SW480 (cell line): ENCODE data around the gene TIGD6.
A peak's percentile ranks its signal among the peaks of the same experiment; 100 is the strongest.

Experiments
- DNase-seq: peaks from one replicate; pipeline ENCODE4 v3.0.0-alpha.2; 2016; ENCODE audit warnings: low spot score

Gene TIGD6

DNA sequence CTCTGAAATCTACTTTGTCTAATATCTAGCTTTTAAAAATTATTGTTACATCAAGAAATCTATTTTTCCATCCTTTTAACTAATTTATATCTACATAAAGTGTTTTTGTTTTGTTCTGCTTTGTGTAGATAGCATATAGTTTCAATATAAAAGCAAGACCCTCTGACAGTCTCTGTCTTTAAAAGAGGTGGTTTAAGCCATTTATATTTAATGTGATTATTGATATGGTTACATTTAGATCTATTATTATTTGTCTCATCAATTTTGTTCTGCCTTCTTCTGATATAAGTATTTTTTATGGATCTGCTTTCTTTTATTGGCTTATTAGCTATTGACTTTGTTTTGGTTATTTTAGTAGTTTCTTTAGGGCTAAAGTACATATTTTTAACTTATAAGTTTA, 16.1 kb upstream of the TIGD6 start:
- DNase-seq = no peak

DNA sequence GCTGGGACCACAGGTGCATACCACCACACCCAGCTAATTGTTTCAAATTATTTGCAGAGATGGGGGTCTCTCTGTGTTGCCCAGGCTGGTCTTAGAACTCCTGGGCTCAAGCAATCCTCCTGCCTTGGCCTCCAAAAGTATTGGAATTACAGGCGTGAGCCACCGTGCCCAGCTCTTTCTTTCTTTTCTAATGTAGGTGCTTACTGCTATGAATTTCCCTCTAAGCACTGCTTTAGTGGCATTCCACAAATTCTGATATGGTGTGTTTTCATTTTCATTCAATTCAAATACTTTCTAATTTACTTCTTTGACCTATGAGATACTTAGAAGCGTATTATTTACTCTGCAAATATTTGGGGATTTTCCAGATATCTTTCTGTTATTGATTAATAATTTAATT, 15.0 kb upstream of the TIGD6 start:
- DNase-seq = no peak

DNA sequence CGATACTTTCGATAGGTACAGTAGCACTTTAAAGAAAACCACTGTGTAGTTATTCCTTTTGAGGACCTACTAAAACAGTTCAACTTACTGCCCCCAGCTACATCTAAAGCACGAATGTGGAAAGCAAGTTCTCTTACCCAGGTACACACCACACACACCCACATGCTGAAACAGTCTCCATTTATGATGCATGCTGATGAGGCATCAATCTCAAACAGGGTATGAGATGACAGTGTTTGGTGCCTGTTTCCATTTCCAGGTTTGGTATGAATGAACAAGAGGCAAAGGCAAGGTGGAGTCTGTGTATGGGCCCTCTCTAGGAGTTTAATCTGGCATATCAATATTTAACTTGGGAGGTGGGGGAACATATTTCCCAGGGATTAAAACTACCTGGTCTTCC, 14.0 kb upstream of the TIGD6 start:
- DNase-seq = no peak

DNA sequence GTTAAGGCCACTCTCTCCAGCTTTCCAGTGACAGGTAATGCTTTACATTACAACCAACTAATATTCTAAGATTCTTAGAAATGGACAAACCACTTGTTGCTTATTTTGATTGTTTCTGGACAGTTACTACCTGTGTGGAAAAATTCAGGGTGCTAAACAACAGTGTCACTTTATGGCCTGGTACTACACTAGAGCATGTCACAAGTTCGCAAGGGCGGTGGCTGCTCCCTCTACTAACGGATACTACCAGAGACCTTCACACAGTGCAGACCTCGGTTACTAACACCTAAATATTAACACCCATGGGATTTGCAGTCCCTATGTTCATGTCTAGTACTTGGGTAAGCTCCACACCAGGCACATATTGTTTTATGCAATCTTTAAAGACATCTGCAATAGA, 13.5 kb upstream of the TIGD6 start:
- DNase-seq = no peak

DNA sequence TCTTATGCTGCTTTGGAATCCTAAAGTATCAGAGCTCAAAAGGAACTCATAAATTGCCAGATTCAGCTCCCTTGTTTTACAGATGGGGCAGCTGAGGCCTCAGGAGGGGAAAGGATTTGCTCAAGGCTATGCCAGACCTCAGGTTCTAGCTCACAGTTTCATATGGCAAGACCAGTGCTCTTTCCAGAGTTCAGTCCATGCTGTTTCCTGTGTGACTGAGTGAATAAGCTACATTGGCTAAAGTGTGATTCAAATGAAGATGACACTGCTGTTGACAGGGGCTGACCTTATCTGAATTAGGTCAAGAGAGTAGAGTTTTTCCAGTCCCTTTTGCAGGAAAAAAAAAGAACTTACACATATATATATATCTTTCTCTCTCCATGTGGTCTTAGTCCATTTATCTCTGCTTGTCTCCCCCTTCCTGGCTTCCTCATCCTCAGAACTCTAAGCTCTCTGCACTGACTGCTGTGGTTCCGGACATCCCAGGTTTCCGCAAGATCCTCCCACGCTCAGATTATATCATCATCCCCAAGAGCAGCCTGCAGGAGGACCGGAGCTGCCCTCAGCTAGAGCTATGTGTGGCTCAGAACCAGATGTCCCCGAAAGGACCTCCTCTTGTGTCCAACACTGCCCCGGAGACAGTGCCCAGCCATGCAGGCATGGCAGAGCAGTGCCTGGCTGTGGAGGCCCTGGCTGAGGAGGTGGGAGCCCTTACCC, 9.4 kb upstream of the TIGD6 start:
- no peak for DNase-seq

GRCh38 chr5:150007050-150007449, 6.6 kb upstream of the TIGD6 start:
- DNase-seq = no peak

GRCh38 chr5:150006318-150006717, 5.9 kb upstream of the TIGD6 start:
- no peak for DNase-seq

GRCh38 chr5:150001660-150002486, 1.4 kb upstream of the TIGD6 start:
- DNase-seq = peak; percentile 84

GRCh38 chr5:150000990-150001659, 671 bp upstream of the TIGD6 start:
- peak; percentile 40 for DNase-seq

GRCh38 chr5:149999866-150000255, 593 bp downstream of the TIGD6 start:
- DNase-seq = no peak

- no peak for DNase-seq
Measured at GRCh38 chr5:149999359-149999758, 1.1 kb downstream of the TIGD6 start.

- no peak for DNase-seq
Measured at GRCh38 chr5:149998281-149998680, 2.2 kb downstream of the TIGD6 start.

DNA sequence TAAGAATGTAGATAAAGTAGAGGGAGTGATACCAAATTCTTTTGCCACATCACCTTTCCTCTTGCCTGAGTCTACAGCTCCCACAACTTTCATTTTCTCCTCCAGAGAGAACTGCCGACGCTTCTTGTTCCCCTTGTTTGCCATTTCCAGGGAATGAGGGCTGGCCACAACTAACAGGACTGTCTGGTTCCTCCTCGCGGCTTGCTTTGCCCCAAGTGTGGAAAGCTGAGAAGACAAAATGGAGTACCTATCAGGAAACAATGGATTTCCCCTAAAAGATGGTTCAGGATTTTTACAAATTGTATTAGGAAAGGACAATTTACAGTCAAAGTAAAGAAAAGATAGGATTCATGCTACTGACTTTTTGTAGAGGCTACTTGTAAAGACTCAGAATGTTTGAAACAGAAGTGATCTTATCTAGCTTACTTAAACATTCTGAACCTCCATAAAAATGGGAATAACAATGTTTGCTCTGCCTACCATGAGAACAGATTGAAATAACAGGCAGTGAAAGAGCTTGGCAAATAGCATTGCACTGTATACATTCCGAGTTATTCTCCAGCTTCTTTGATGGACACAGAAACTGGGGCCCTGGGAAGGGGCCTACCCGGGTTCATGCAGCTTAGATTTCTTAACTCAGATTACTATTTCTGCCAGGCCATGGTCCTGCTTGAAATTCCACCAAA, 4.1 kb downstream of the TIGD6 start:
- no peak for DNase-seq

DNA sequence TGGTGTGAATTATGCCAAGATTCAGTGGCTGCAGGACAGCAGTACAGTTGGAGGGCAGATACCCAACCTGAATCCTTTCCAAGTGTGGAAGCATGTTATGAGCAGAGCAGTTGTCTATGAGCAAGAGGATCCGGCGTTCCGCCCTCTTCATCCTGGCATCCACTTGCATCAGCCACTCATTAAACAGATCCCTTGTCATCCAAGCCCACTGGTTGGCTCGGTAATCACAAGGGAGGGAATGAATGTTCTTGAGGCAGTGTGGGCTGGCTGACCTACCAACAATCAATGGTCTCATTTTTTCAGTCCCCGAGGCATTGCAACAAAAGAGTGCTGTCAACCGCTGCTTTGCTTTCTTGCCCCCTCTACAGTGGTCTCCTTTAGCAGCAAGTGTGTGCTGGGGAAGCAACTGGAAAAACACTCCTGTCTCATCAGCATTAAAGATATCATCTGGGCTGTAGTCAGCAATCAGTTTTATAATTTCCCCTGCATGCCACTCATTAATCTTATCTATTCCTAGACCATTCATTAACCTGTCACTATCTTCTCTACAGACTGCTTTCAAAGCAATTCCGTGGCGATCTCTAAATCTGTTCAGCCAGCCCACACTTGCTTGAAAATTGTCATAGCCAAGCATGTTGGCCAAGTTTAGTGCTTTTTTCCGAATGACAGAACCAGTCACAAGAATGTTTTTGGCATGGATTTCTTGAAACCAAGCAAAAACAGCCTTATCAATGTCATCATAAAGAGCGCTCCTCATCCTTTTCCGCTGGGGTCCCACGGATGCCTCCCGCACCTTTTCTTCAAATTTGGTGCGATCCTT, 4.9 kb downstream of the TIGD6 start:
- DNase-seq = no peak

GRCh38 chr5:149993471-149993870, 7.0 kb downstream of the TIGD6 start:
- DNase-seq = no peak

- DNase-seq = peak; percentile 79
Measured at GRCh38 chr5:149990518-149991376, 9.7 kb downstream of the TIGD6 start.

DNA sequence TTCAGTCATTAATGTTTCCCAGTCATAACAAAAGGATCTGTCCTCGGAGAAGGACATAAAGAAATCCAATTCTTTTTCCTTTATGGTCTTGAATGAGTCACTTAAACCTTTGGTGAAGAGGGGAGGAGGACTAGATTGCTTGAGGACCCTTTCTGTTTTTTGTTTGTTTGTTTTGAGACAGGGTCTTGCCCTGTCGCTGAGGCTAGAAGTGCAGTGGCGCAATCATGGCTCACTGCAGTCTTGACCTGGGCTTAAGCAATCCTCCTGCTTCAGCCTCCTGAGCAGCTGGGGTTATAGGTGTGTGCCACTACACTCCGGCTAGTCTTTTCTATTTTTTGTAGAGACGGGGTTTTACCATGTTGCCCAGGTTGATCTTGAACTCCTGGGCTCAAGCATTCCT, 12.3 kb downstream of the TIGD6 start:
- DNase-seq = no peak

DNA sequence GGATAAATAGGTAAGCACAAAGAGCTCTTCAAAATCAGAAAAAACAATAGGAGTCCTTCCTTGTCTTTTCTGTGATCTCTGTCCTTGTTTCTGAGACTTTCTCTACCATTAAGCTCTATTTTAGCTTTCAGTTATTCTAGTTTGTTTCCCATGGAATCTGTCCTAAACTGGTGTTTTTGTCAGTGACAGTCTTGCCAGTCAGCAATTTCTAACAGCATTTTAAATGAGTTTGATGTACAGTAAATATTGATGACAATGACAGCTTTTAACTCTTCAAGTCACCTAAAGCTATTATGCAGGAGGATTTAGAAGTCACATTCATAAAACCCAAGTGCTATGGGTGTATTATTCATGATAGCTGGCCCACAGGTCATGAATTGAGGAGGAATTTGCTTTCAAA, 17.9 kb downstream of the TIGD6 start:
- DNase-seq = no peak

DNA sequence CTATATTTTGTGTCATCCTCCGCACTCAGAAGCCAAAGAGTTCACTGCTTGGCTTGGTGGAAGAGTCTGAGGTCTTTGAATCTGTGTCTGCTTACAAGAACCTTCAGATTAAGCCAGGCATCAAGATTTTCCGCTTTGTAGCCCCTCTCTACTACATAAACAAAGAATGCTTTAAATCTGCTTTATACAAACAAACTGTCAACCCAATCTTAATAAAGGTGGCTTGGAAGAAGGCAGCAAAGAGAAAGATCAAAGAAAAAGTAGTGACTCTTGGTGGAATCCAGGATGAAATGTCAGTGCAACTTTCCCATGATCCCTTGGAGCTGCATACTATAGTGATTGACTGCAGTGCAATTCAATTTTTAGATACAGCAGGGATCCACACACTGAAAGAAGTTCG, 19.2 kb downstream of the TIGD6 start:
- no peak for DNase-seq

DNA sequence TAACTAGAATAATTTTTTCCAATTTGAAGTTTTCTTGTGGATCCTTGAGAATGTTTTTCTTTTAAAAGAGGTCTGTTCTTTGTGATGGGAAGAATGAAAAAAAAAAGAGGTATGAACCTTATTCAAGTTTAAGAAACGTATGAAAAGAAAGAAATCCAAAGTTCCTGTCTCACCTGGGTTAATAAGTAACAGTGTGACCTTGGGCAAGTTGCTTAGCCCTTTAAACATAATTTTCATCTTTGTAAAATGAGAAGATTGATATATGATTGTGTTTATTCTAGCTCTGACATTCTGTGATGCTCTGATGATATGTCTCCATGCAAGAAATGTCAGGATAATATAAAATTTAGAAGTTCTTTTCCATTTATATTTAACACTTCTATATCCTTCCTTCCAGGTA, 20.6 kb downstream of the TIGD6 start:
- DNase-seq = no peak

DNA sequence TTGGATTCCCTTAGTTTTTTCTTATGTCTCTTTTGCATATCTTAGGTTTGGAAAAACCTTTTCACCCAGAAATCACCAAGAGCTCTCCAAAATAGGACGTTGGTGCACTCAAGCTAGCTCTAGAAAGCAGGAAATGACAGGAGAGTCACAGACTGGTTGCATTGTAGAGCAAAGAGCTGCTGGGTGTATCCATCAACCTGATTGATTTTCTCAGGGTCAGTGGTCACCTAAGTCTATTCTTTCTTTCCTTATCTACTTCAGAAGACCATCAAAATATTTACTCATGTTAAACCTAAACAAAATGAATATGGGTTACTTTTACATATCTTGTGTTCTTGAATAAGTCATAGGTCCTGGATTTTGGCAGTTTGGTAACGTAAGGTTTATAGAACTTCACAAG, 25.0 kb downstream of the TIGD6 start:
- DNase-seq = no peak
